ENCODE results near the gene CLIC6. TPM values are rescaled to one million over a fixed set of nuclear protein-coding genes. Genes with fewer than 3 reads are reported as not detected.

Gene CLIC6
- total and polyA plus RNA-seq, 9 of the 15 experiments (the other 6 are each of a cell fraction or from before 2014, with no cell fraction given), result not detected

GRCh38 chr21:34722684-34723300 lies 54.0 kb downstream of the CLIC6 start:
- DNase-seq (ENCODE audit: extremely low read depth in 1 of 4, low spot score in 3 of 4) (peak; percentile 46 to 78 (median 72)), FAIRE-seq (peak; percentile 81), ATAC-seq (peak; percentile 82)
- Histone ChIP-seq H3K9me1 (ENCODE audit: control insufficient read depth, insufficient read depth, low read length) (no peaks in the 10 kb centered on the region), H4K20me1 (replicated peaks; ENCODE audit: control insufficient read depth, insufficient read depth, low read length) (no peaks in the 10 kb centered on the region), H3K79me2 (ENCODE audit: control insufficient read depth, insufficient read depth, low read length) (no peaks in the 10 kb centered on the region), H3K27me3 (ENCODE audit: control insufficient read depth in 2 of 2, insufficient read depth in 2 of 2, low read length in 2 of 2) (peaks cover 11 to 22% of the 10 kb centered on the region in 2 experiments), H3K36me3 (ENCODE audit: control insufficient read depth, insufficient read depth, low read length) (no peaks in the 10 kb centered on the region), H3K9me3 (replicated peaks; ENCODE audit: control insufficient read depth, insufficient read depth, low read depth, low read length) (no peaks in the 10 kb centered on the region), H2AFZ (ENCODE audit: low read depth, low read length) (no peak overlapping the region), H3K9ac (ENCODE audit: insufficient read depth in 1 of 2, low read depth in 2 of 2, low read length in 2 of 2) (no peak overlapping the region), H3K27ac (ENCODE audit: extremely low read depth, low read depth, low read length) (no peak overlapping the region), H3K4me3 (no peak overlapping the region), H3K4me1 (replicated peaks in 1 of 2; ENCODE audit: control insufficient read depth in 2 of 2, insufficient read depth in 2 of 2, low read length in 2 of 2) (peaks cover 0 to 3% of the 10 kb centered on the region in 2 experiments; a peak in 2 of 5 replicates), H3K4me2 (ENCODE audit: insufficient read depth, low read length) (no peak overlapping the region)
- ChIA-PET POLR2A (no interaction called here), CTCF (ENCODE audit: low intra/inter-chr PET ratio) (no interaction called here)
- 14% methylated on average over 7 of the region's 7 CpGs for WGBS (ENCODE audit: insufficient coverage, low coverage, missing lambda C conversion rate)
- no TSS peak for BruUV-seq (replicated peaks)
- in situ Hi-C loops (cut with MboI) (no loop called here), intact Hi-C loops (cut with micrococcal nuclease) (no loop called here)
- no peak for TF ChIP-seq NCOA1 (IDR thresholded peaks at IDR 0.05; ENCODE audit: low read depth)
- 0 out of 2 replicates have a peak, but pooled peaks have one; percentile 17 for TF ChIP-seq KLF1 (tag; IDR thresholded peaks at IDR 0.05)
- TF ChIP-seq, protein P1, sequence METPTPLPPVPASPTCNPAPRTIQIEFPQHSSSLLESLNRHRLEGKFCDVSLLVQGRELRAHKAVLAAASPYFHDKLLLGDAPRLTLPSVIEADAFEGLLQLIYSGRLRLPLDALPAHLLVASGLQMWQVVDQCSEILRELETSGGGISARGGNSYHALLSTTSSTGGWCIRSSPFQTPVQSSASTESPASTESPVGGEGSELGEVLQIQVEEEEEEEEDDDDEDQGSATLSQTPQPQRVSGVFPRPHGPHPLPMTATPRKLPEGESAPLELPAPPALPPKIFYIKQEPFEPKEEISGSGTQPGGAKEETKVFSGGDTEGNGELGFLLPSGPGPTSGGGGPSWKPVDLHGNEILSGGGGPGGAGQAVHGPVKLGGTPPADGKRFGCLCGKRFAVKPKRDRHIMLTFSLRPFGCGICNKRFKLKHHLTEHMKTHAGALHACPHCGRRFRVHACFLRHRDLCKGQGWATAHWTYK (CRISPR knock-in tag; IDR thresholded peaks at IDR 0.05), result no peak
- TF ChIP-seq, protein P2, sequence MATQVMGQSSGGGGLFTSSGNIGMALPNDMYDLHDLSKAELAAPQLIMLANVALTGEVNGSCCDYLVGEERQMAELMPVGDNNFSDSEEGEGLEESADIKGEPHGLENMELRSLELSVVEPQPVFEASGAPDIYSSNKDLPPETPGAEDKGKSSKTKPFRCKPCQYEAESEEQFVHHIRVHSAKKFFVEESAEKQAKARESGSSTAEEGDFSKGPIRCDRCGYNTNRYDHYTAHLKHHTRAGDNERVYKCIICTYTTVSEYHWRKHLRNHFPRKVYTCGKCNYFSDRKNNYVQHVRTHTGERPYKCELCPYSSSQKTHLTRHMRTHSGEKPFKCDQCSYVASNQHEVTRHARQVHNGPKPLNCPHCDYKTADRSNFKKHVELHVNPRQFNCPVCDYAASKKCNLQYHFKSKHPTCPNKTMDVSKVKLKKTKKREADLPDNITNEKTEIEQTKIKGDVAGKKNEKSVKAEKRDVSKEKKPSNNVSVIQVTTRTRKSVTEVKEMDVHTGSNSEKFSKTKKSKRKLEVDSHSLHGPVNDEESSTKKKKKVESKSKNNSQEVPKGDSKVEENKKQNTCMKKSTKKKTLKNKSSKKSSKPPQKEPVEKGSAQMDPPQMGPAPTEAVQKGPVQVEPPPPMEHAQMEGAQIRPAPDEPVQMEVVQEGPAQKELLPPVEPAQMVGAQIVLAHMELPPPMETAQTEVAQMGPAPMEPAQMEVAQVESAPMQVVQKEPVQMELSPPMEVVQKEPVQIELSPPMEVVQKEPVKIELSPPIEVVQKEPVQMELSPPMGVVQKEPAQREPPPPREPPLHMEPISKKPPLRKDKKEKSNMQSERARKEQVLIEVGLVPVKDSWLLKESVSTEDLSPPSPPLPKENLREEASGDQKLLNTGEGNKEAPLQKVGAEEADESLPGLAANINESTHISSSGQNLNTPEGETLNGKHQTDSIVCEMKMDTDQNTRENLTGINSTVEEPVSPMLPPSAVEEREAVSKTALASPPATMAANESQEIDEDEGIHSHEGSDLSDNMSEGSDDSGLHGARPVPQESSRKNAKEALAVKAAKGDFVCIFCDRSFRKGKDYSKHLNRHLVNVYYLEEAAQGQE (IDR thresholded peaks at IDR 0.05; ENCODE audit: borderline replicate concordance), result 0 out of 2 replicates have a peak, but pooled peaks have one; percentile 10
- TF ChIP-seq, protein P2 (CRISPR knock-in tag; IDR thresholded peaks at IDR 0.05; ENCODE audit: low read depth), result no peak
- 0 out of 2 replicates have a peak, but pooled peaks have one; percentile 21 for TF ChIP-seq GATAD2A (IDR thresholded peaks at IDR 0.05)
- no peak for TF ChIP-seq MCM3 (IDR thresholded peaks at IDR 0.05)
- peak; percentile 65 for TF ChIP-seq ZBTB7A (IDR thresholded peaks at IDR 0.05; ENCODE audit: borderline replicate concordance, control insufficient read depth, low read depth, low read length)
- peak; percentile 48 for TF ChIP-seq CTCFL (IDR thresholded peaks at IDR 0.05; ENCODE audit: borderline replicate concordance, insufficient read depth, low read depth, low read length, poor library complexity, severe bottlenecking)
- TF ChIP-seq ZNF644 (tag; IDR thresholded peaks at IDR 0.05; ENCODE audit: low read depth), result no peak
- no peak for TF ChIP-seq SRSF3 (IDR thresholded peaks at IDR 0.05; ENCODE audit: insufficient read depth, low read length)
- peak; percentile 85 for TF ChIP-seq ZEB2 (IDR thresholded peaks at IDR 0.05)
